GM10266 (cell line): Measurements from ENCODE around the gene F7.
"Not testable (repeated sequence)": the region's sequence is repeated elsewhere in the genome, so short reads cannot be mapped to it uniquely, and the experiment has no call there.

Source experiments
- DNase-seq: peaks from one replicate; pipeline ENCODE4 v3.0.0; 2012; ENCODE audit errors: extremely low spot score
- CTCF ChIP-seq: IDR thresholded peaks from 2 replicates; pipeline ENCODE4 v1.5.1; 2012; ENCODE audit warnings: mild to moderate bottlenecking, low read depth; ENCODE audit not compliant: control insufficient read depth, insufficient read depth; ENCODE audit errors: missing control alignments

Gene F7

GRCh38 chr13:113105032-113105920 lies at the start of gene F7:
TSS of gene F7 (plus strand) at chr13:113105791. CDS start at chr13:113105842, 51 bp downstream.
- no peak for TF ChIP-seq CTCF
- DNase-seq = no peak

GRCh38 chr13:113057084-113057483 lies 48.5 kb upstream of the F7 start:
- DNase-seq = no peak
- no peak for TF ChIP-seq CTCF

GRCh38 chr13:113057559-113057958 lies 48.0 kb upstream of the F7 start:
- DNase-seq = not testable (repeated sequence)

GRCh38 chr13:113058129-113058987 lies 47.2 kb upstream of the F7 start:
- no peak for TF ChIP-seq CTCF
- DNase-seq = no peak

GRCh38 chr13:113058988-113059850 lies 46.4 kb upstream of the F7 start:
- no peak for DNase-seq
- no peak for TF ChIP-seq CTCF

GRCh38 chr13:113059891-113060290 lies 45.7 kb upstream of the F7 start:
- no peak for DNase-seq
- TF ChIP-seq CTCF = no peak
